ENCODE data around the gene NAGA.

Gene NAGA

DNA sequence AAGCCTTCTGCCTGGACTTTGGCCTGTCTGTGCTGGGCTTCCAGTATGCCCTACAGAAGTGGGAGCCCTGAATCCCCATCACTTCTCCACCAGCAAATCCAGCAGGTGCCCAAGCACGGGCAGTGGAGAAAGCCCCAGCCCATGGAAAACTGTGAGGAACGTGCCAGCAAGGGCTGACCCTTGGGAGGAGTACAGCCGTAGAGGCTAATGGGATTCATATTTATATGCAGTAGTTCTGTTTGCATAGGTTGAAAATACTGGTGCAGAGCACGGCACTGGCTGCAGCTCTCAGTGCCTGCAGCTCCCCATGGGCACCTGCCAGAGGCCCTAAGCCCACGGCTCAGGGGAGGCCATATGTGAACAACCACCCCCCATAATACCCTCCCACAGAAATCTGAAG is 10.1 kb downstream of the NAGA start:
- no peaks in the 10 kb centered on the region for H3K27me3 ChIP-seq (ENCODE audit: control insufficient read depth, low read length)
- H3K9me3 ChIP-seq (ENCODE audit: control insufficient read depth, insufficient read depth, low read length) = peaks cover 25% of the 10 kb centered on the region
- H3K36me3 ChIP-seq (ENCODE audit: control insufficient read depth, low read length) = peaks cover 68% of the 10 kb centered on the region
- no peaks in the 10 kb centered on the region for H3K4me1 ChIP-seq (ENCODE audit: control insufficient read depth, low read length)
- no peaks in the 10 kb centered on the region for H3K9me2 ChIP-seq (replicated peaks; ENCODE audit: control insufficient read depth, low read length)
- H3K79me2 ChIP-seq (ENCODE audit: control insufficient read depth, low read length) = no peaks in the 10 kb centered on the region
- H4K20me1 ChIP-seq (ENCODE audit: control insufficient read depth, insufficient read depth, low read depth, low read length) = no peaks in the 10 kb centered on the region
- H3K4me3 ChIP-seq (ENCODE audit: low read length) = no peak overlapping the region
- no peak overlapping the region for H3K27ac ChIP-seq (ENCODE audit: low read depth, low read length)
- no peak for TF ChIP-seq CTCF (IDR thresholded peaks at IDR 0.05; ENCODE audit: low read depth, low read length, poor library complexity, severe bottlenecking)
- no peak for TF ChIP-seq EZH2phosphoT487 (IDR thresholded peaks at IDR 0.05; ENCODE audit: borderline replicate concordance, low read length)
- peaks cover 18% of the 10 kb centered on the region for H3F3A ChIP-seq (ENCODE audit: control insufficient read depth, insufficient read depth)
- no peak overlapping the region for H3K4me2 ChIP-seq (ENCODE audit: low read length)

DNA sequence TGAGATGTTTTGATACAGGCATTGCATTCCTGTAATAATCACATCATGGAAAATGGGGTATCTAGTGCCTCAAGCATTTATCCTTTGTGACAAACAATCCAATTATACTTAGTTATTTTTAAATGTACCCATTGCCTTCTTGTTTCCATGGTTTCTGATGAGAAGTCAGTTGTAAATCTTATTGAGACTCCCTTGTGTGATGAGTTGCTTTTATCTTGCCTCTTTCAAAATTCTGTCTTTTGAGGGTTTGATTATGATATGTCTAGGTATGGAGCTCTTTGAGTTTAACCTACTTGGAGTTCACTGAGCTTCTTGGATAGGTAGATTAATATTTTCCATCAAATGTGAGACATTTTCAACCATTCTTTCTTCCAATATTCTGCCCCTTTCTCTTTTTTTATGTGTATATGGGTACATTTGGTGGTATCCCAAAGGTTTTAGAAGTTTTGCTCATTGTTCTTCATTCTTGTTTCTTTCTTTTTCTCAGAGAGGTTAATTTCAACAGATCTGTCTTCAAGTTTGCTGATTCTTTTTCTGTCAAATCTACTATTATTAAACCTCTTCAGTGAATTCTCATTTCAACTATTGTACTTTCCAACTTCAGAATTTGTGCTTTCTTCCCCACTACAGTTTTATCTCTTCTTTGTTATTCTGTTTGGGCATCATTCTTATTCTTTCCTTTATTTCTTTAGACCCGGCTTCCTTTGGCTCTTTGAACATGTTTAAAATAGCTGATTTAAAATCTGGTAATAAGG is 13.7 kb downstream of the NAGA start:
- H4K20me1 ChIP-seq (ENCODE audit: control insufficient read depth, insufficient read depth, low read depth, low read length) = no peaks in the 10 kb centered on the region
- TF ChIP-seq EZH2phosphoT487 (IDR thresholded peaks at IDR 0.05; ENCODE audit: borderline replicate concordance, low read length) = no peak
- TF ChIP-seq CTCF (IDR thresholded peaks at IDR 0.05; ENCODE audit: low read depth, low read length, poor library complexity, severe bottlenecking) = no peak
- H3K79me2 ChIP-seq (ENCODE audit: control insufficient read depth, low read length) = no peaks in the 10 kb centered on the region
- peaks cover 18% of the 10 kb centered on the region for H3F3A ChIP-seq (ENCODE audit: control insufficient read depth, insufficient read depth)
- H3K4me1 ChIP-seq (ENCODE audit: control insufficient read depth, low read length) = no peaks in the 10 kb centered on the region
- no peak overlapping the region for H3K4me3 ChIP-seq (ENCODE audit: low read length)
- no peaks in the 10 kb centered on the region for H3K9me2 ChIP-seq (replicated peaks; ENCODE audit: control insufficient read depth, low read length)
- no peak overlapping the region for H3K27ac ChIP-seq (ENCODE audit: low read depth, low read length)
- peaks cover 25% of the 10 kb centered on the region for H3K9me3 ChIP-seq (ENCODE audit: control insufficient read depth, insufficient read depth, low read length)
- H3K27me3 ChIP-seq (ENCODE audit: control insufficient read depth, low read length) = no peaks in the 10 kb centered on the region
- H3K36me3 ChIP-seq (ENCODE audit: control insufficient read depth, low read length) = peaks cover 45% of the 10 kb centered on the region
- H3K4me2 ChIP-seq (ENCODE audit: low read length) = no peak overlapping the region

GRCh38 chr22:42052765-42053164 is 17.8 kb downstream of the NAGA start:
- H3F3A ChIP-seq (ENCODE audit: control insufficient read depth, insufficient read depth) = peaks cover 18% of the 10 kb centered on the region
- no peaks in the 10 kb centered on the region for H3K79me2 ChIP-seq (ENCODE audit: control insufficient read depth, low read length)
- H3K4me1 ChIP-seq (ENCODE audit: control insufficient read depth, low read length) = no peaks in the 10 kb centered on the region
- peaks cover 10% of the 10 kb centered on the region for H3K9me3 ChIP-seq (ENCODE audit: control insufficient read depth, insufficient read depth, low read length)
- H3K4me2 ChIP-seq (ENCODE audit: low read length) = no peak overlapping the region
- TF ChIP-seq EZH2phosphoT487 (IDR thresholded peaks at IDR 0.05; ENCODE audit: borderline replicate concordance, low read length) = no peak
- no peak for TF ChIP-seq CTCF (IDR thresholded peaks at IDR 0.05; ENCODE audit: low read depth, low read length, poor library complexity, severe bottlenecking)
- H3K36me3 ChIP-seq (ENCODE audit: control insufficient read depth, low read length) = peaks cover 6% of the 10 kb centered on the region; the same call in 1 of the 2 replicates
- H3K4me3 ChIP-seq (ENCODE audit: low read length) = no peak overlapping the region
- H3K27ac ChIP-seq (ENCODE audit: low read depth, low read length) = no peak overlapping the region
- no peaks in the 10 kb centered on the region for H4K20me1 ChIP-seq (ENCODE audit: control insufficient read depth, insufficient read depth, low read depth, low read length)
- H3K9me2 ChIP-seq (replicated peaks; ENCODE audit: control insufficient read depth, low read length) = no peaks in the 10 kb centered on the region
- H3K27me3 ChIP-seq (ENCODE audit: control insufficient read depth, low read length) = no peaks in the 10 kb centered on the region

Data from DOHH2 (cell line).